Colonic mucosa (tissue), 4 donors: ENCODE results near the gene PLXNA2. TPM values are rescaled to one million over a fixed set of nuclear protein-coding genes. Genes with fewer than 3 reads are reported as not detected.

ENCODE experiments used
- DNase-seq: peaks from one replicate; pipeline ENCODE4 v3.0.0-alpha.2; 2020
- H3K27ac ChIP-seq: fragments of 200-600 bp; one replicate; pipeline ENCODE4 v1.8.0; 2021
- H3K27me3 ChIP-seq: fragments of 200-600 bp; one replicate; pipeline ENCODE4 v1.8.0; 2021
- H3K36me3 ChIP-seq: fragments of 200-600 bp; one replicate; pipeline ENCODE4 v1.8.0; 2021
- H3K4me1 ChIP-seq: fragments of 200-600 bp; one replicate; pipeline ENCODE4 v1.8.0; 2021; ENCODE audit warnings: mild to moderate bottlenecking
- H3K4me3 ChIP-seq: fragments of 200-600 bp; one replicate; pipeline ENCODE4 v1.8.0; 2021
- H3K9ac ChIP-seq, 2 donors: one replicate each; pipeline ENCODE4 v1.7.0; 2013; ENCODE audit warnings: control low read depth in 2 of 2, low read depth in 2 of 2, low read length in 2 of 2
- H3K9me3 ChIP-seq: fragments of 200-600 bp; one replicate; pipeline ENCODE4 v1.8.0; 2021
- CTCF ChIP-seq: fragments of 200-600 bp; IDR thresholded peaks from one replicate; pipeline ENCODE4 v1.8.0; 2022; ENCODE audit warnings: antibody characterized with exemption, mild to moderate bottlenecking
- intact Hi-C: fragments of 100-400 bp; cut with DNase I; formaldehyde crosslinking; loops from one replicate; pipeline ENCODE4 v1.14.1; 2022
- total RNA-seq, 2 donors: library from RNA; stranded (reverse); fragmentation: NEBNext Ultra II Directional in 1 of 2; extraction: Animal tissue kit (Norgen Biotek cat#: 25700) in 1 of 2; gene quantifications; one replicate each; pipeline ENCODE4 v1.2.1, GENCODE V29; 2021
- donor health status: healthy.
- donor health status: DM: no; HTN: no; CAD: no.
- donor health status: DM: no; HTN: no; CAD: no.

PLXNA2 gene
- total RNA-seq, 2 donors from 2014 or later: 46.1 to 81.6 TPM

- Histone ChIP-seq H3K27me3 (no peaks in the 10 kb centered on the region), H3K36me3 (no peaks in the 10 kb centered on the region), H3K27ac (no peak overlapping the region), H3K9ac (no peak overlapping the region), H3K4me3 (no peak overlapping the region), H3K4me1 (no peaks in the 10 kb centered on the region), H3K9me3 (no peaks in the 10 kb centered on the region)
- no peak for TF ChIP-seq CTCF
- intact Hi-C loops: loop anchor here (10.0 kb wide), 1 partner anchor 109 kb away; no protein-coding TSS in a partner anchor
- no peak for DNase-seq
Observed at GRCh38 chr1:207993477-207994445, 250.4 kb downstream of the PLXNA2 start.

- TF ChIP-seq CTCF: no peak
- H3K36me3 ChIP-seq: no peaks in the 10 kb centered on the region
- H3K9me3 ChIP-seq: no peaks in the 10 kb centered on the region
- no peak overlapping the region for H3K4me3 ChIP-seq
- no peaks in the 10 kb centered on the region for H3K4me1 ChIP-seq
- no peak overlapping the region for H3K9ac ChIP-seq
- no peak overlapping the region for H3K27ac ChIP-seq
- intact Hi-C loops: loop anchor here (10.0 kb wide), 1 partner anchor 108 kb away; no protein-coding TSS in a partner anchor
- peak; percentile 13 for DNase-seq
- no peaks in the 10 kb centered on the region for H3K27me3 ChIP-seq
Observed at GRCh38 chr1:207992677-207993236, 251.4 kb downstream of the PLXNA2 start.

- no peaks in the 10 kb centered on the region for H3K27me3 ChIP-seq
- no peak overlapping the region for H3K4me3 ChIP-seq
- H3K27ac ChIP-seq: no peak overlapping the region
- intact Hi-C loops: loop anchor here (10.0 kb wide), 1 partner anchor 107 kb away; no protein-coding TSS in a partner anchor
- no peaks in the 10 kb centered on the region for H3K9me3 ChIP-seq
- H3K4me1 ChIP-seq: no peaks in the 10 kb centered on the region
- no peak for TF ChIP-seq CTCF
- no peaks in the 10 kb centered on the region for H3K36me3 ChIP-seq
- no peak overlapping the region for H3K9ac ChIP-seq
- peak; percentile 4 for DNase-seq
Observed at GRCh38 chr1:207991583-207992026, 252.6 kb downstream of the PLXNA2 start.

- Histone ChIP-seq H3K27ac (no peak overlapping the region), H3K27me3 (no peaks in the 10 kb centered on the region), H3K9me3 (no peaks in the 10 kb centered on the region), H3K4me3 (no peak overlapping the region), H3K4me1 (no peaks in the 10 kb centered on the region), H3K36me3 (no peaks in the 10 kb centered on the region), H3K9ac (no peak overlapping the region)
- no peak for TF ChIP-seq CTCF
- DNase-seq: peak; percentile 3
- intact Hi-C loops: loop anchor here (10.0 kb wide), 1 partner anchor 106 kb away; no protein-coding TSS in a partner anchor
Observed at GRCh38 chr1:207990876-207991582, 253.2 kb downstream of the PLXNA2 start.

GRCh38 chr1:207990455-207990854 lies 253.7 kb downstream of the PLXNA2 start:
- no peaks in the 10 kb centered on the region for H3K9me3 ChIP-seq

More at GRCh38 chr1:207990455-207990854, 253.7 kb downstream of the PLXNA2 start:
- no peak for TF ChIP-seq CTCF
- DNase-seq: peak; percentile 3
- Histone ChIP-seq H3K27me3 (no peaks in the 10 kb centered on the region), H3K36me3 (no peaks in the 10 kb centered on the region), H3K9ac (no peak overlapping the region), H3K27ac (no peak overlapping the region), H3K4me1 (no peaks in the 10 kb centered on the region), H3K4me3 (no peak overlapping the region)
- intact Hi-C loops: loop anchor here (10.0 kb wide), 1 partner anchor 106 kb away; no protein-coding TSS in a partner anchor
